Renal cortex interstitium (tissue), 11 donors: ENCODE results near the gene SCAMP3. TPM values are rescaled to one million over a fixed set of nuclear protein-coding genes. Genes with fewer than 3 reads are reported as not detected.
"Not testable (repeated sequence)": the region's sequence is repeated elsewhere in the genome, so short reads cannot be mapped to it uniquely, and the experiment has no call there.

Source experiments
- DNase-seq, 11 donors: peaks; one replicate each; pipeline ENCODE4 v3.0.0-alpha.2; 2013; ENCODE audit warnings: low read depth in 9 of 11, low spot score in 4 of 11; ENCODE audit errors: extremely low read depth in 1 of 11
- polyA plus RNA-seq, 3 donors: library from polyadenylated mRNA; unstranded; fragments of 120-200 nt; gene quantifications; one replicate each; pipeline ENCODE4 v1.2.1, GENCODE V29; 2013; ENCODE audit not compliant: insufficient read length in 3 of 3

The SCAMP3 gene
- polyA plus RNA-seq, 3 donors: 52.0 to 65.1 (median 61.8) TPM

DNA sequence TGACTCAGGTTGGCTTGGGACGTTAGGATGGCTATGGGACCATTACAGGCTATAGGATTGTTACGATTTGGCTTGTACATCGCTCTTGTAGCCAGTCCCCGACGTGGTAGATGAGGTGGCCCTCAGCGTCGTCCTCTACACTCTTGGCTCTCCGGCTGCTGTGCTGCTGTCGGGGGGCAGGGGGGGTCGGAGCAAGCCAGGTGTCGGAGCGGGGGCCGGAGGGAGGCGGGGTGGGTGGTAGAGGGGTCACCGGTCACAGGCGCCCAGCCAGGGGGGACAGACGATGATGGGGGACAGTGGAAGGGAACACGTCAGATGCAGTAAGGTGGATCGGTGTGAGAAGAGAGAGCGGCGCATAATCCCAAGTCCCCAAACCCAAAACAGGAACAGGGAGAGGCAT is 6.5 kb upstream of the SCAMP3 start:
- DNase-seq: no peak

- no peak for DNase-seq
These were observed 5.2 kb upstream of the SCAMP3 start for GRCh38 chr1:155267373-155267772.

DNA sequence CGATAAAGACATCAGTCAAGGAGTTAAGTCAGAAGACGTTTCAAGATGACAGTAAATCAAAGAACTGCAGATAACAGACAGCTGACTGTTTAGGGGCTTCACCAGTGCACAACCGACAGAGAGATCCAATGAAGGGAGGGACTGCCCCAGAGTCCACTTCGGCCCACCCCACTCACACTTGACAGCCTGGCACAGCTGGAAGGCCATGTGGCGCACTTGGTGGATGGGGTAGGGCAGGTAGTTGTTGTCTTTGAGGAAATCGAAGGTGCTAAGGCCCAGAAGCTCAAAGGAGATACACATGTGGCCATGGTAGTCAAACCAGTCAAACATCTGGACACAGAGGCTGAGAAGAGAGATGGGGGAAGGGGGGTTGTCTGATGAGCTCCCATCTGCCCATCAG is 4.4 kb upstream of the SCAMP3 start:
- DNase-seq: no peak

- no peak for DNase-seq
These were observed 907 bp upstream of the SCAMP3 start for GRCh38 chr1:155263067-155263466.

GRCh38 chr1:155261493-155261851 is 688 bp downstream of the SCAMP3 start:
- DNase-seq: peak in 1 of 11 donors; percentile 11

DNA sequence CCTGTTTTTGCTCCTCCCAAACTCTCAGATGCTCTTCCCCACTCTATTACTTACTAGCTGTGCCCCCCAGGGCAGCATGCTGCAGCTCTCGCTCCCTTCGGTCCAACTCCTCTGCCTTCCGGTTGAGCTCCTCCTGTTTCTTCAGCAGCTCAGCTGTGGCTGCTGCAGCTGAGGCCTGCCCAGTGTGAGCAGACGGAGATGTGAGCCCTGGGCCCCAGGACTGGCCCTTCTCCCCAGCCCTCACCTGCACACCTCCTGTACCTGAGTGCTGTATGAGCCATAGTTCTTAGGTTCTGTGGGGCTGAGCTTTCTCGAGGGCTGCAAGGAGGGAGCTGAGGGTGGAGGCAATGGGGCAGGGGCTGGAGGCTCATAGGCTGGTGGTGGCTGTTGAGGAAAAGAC is 1.9 kb downstream of the SCAMP3 start:
- no peak for DNase-seq

DNA sequence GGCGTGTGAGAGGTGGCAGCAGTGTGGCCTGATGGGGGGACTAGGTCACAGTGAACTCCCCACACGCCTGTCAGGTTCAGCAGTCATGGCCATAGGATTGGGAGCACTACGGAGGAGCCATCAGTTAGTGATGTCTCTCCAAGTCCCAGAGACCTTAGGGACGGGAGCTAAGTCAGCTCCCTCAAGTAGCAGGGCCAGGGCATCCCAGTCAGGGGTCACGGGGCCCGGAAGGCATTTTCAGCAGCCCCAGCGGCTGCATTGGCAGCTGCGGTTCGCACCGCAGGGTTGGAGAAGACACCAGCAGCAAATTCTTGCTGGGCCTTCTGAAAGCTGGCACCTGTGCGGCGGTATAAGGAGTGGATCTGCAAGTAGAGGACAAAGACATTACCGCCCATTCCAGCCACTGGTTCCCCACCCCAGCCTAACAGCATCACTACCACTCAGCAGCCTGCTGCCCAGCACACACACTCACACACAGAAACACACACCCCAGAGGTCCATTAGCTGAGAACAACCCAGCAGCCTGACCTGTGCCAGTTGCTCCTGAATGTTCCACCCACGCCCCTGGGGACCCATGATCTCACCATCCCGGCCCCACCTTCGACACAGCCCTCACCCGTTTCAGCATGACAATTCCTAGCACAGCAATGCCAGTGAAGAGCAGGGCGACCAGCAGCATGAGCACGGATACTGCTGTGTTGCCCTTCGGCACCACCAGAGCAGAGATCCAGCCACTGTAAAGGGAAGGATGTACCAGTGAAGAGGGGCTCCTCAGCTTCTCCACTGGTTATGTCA is 5.9 kb downstream of the SCAMP3 start:
- no peak for DNase-seq

- peak in 8 of 11 donors; percentile 73 to 88 (median 84) for DNase-seq
These were observed 6.7 kb downstream of the SCAMP3 start, which contains the start of gene ENTREP3 for GRCh38 chr1:155255243-155256007. Gene ENTREP3 (minus strand): TSS chr1:155255483. CDS start chr1:155254877, 606 bp downstream.

GRCh38 chr1:155254714-155255242 is 7.4 kb downstream of the SCAMP3 start:
- no peak for DNase-seq

DNA sequence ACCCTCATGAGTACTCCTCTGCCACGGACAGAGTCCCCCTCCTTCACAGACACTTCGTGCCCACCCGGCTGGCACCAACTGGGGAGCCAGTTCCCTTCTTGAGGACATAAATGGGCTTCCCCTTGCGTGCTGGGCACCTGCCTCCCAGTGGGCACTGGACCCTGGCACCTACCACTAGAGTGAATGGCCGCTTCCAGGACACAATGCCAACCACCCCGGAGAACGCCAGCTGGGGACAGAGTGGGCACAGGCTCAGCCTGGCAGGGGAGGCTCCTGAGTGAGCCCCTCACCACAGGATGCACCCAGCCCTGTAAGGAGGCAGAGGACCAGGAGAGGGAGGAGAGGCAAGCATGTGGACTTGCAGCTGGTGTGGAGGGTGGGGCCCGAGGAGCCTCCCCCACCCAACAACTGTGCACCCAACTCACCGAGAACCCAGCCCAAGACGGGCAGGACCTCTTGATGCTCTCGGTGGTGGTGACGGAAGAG is 7.9 kb downstream of the SCAMP3 start:
- no peak for DNase-seq

GRCh38 chr1:155253797-155254196 is 8.4 kb downstream of the SCAMP3 start:
- no peak for DNase-seq

DNA sequence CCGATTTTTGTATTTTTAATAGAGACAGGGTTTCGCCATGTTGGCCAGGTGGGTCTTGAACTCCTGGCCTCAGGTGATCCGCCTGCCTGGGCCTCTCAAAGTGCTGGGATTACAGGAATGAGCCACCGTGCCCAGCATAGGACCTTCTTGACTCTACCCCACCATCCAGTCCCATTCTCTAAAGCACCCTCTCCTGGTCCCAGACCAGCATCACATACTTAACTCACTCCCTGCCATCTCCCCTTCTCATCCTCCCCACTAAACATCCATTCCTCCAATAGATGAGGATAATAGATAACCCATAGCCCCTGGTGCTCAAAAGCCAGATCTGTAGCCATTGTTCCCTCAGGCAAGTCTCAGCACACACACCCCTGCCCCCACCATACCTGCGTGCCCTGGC is 9.0 kb downstream of the SCAMP3 start:
- no peak for DNase-seq

DNA sequence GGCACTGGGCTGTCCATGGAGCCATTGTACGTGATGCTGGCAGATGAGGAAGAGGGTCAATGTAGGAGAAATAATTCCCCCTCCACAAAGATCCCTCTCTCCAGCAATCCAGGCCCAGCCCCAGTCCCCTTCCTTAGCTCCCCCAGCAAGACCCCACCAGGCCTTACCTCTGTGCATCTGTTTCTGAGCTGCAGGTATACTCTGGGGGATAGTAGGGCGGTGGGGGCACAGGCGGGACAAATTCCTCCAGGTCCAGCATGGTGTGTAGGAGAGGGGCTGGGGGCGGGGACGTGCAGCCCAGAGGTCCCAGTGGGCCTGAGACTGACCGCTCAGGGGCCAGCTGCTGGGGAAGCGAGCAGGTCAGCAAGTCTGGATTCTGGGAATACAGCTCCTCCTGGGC is 10.6 kb downstream of the SCAMP3 start:
- no peak for DNase-seq

GRCh38 chr1:155250633-155251449 is 11.3 kb downstream of the SCAMP3 start:
- DNase-seq: peak in 9 of 11 donors; percentile 83 to 94 (median 92)

- DNase-seq: no peak
These were observed 11.9 kb downstream of the SCAMP3 start for GRCh38 chr1:155250246-155250632.

GRCh38 chr1:155247667-155248553 is 14.2 kb downstream of the SCAMP3 start:
- no peak for DNase-seq

DNA sequence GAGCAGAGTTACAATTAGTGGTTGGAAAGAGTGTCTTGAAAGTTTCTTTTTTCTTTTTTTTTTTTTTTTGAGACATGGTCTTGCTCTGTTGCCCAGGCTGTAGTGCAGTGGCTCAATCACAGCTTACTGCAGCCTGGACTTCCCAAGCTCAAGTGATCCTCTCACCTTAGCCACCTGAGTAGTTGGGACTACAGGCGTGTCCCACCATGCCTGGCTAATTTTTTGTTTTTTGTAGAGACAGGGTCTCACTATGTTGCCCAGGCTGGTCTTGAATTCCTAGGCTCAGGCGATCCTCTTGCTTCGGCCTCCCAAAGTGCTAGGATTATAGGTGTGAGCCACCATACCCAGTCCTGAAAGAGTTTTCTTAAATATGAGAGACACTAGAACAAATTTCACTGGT is 15.4 kb downstream of the SCAMP3 start:
- not testable (repeated sequence) for DNase-seq

DNA sequence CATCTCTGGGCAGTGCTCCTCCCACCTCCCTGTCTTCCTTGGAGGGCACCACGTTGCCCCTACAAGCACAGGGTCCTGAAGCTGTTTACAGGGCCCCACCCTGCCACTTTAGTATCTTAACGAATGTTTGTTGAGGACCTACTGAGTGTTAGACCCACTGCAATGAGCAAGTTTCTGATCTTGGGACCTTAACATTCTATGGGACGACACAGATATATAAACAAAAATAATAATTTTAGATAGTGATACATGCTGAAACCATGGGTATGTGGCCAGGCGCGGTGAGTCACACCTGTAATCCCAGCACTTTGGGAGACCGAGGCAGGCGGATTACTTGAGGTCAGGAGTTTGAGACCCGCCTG is 17.0 kb downstream of the SCAMP3 start:
- DNase-seq: no peak
